ENCODE results near the gene EIF3A. TPM values are rescaled to one million over a fixed set of nuclear protein-coding genes. Genes with fewer than 3 reads are reported as not detected.
"Not testable (repeated sequence)": the region's sequence is repeated elsewhere in the genome, so short reads cannot be mapped to it uniquely, and the experiment has no call there.

Gene EIF3A
- total RNA-seq, 1 donor from 2014 or later: 96.9 TPM

GRCh38 chr10:119103903-119104653 is 23.5 kb upstream of the EIF3A start, which contains the start of gene DENND10:
TSS of gene DENND10 (plus strand) at chr10:119104113. CDS start at chr10:119104143, 30 bp downstream.
- no peaks in the 10 kb centered on the region for H3K9me3 ChIP-seq
- H3K4me3 ChIP-seq: peak within 1 kb of the TSS; percentile 69
- peak; percentile 98 for ATAC-seq
- no peaks in the 10 kb centered on the region for H3K27me3 ChIP-seq
- TF ChIP-seq, protein P1, sequence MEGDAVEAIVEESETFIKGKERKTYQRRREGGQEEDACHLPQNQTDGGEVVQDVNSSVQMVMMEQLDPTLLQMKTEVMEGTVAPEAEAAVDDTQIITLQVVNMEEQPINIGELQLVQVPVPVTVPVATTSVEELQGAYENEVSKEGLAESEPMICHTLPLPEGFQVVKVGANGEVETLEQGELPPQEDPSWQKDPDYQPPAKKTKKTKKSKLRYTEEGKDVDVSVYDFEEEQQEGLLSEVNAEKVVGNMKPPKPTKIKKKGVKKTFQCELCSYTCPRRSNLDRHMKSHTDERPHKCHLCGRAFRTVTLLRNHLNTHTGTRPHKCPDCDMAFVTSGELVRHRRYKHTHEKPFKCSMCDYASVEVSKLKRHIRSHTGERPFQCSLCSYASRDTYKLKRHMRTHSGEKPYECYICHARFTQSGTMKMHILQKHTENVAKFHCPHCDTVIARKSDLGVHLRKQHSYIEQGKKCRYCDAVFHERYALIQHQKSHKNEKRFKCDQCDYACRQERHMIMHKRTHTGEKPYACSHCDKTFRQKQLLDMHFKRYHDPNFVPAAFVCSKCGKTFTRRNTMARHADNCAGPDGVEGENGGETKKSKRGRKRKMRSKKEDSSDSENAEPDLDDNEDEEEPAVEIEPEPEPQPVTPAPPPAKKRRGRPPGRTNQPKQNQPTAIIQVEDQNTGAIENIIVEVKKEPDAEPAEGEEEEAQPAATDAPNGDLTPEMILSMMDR (IDR thresholded peaks at IDR 0.05): no peak
- intact Hi-C loops (cut with DNase I): no loop called here
- peaks cover 11% of the 10 kb centered on the region for H3K36me3 ChIP-seq
- peak within 1 kb of the TSS; percentile 55 for H3K27ac ChIP-seq
- DNase-seq: peak; percentile 90
- peaks cover 10% of the 10 kb centered on the region for H3K4me1 ChIP-seq

DNA sequence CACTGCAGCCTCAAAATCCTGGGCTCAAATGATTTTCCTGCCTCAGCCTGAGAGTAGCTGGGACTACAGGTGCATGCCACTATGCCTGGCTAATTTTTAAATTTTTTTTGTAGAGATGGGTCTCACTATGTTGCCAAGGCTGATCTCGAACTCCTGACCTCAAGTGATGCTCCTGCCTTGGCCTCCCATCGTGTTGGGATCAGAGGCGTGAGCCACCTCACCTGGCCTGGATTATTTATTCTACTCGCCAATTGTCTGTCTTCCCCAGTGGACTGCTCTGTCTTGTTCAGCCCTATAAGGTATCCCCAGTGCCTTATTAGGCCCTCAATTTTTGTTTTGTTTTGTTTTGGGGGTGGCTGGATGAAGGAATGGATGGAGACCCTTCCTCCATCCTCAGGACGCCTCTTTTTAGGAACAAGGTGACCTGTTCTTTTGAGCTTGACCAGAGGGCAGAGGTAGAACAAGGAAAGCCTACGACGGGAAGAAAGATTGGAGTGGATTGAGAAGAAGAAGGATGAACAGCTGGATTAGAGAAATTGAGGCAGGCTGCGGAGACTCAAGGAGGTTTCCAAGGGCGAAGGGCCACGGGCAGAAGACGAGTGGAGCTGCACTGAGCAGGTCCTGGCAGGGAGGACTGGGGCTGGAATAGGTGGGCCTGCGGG is 22.8 kb upstream of the EIF3A start:
- Histone ChIP-seq H3K4me1 (peaks cover 10% of the 10 kb centered on the region), H3K4me3 (no peak overlapping the region), H3K9me3 (no peaks in the 10 kb centered on the region), H3K27me3 (no peaks in the 10 kb centered on the region), H3K36me3 (peaks cover 4% of the 10 kb centered on the region), H3K27ac (no peak overlapping the region)
- intact Hi-C loops (cut with DNase I): no loop called here
- TF ChIP-seq, protein P1 (IDR thresholded peaks at IDR 0.05): no peak
- no peak for DNase-seq
- ATAC-seq: no peak

GRCh38 chr10:119101366-119102098 is 20.9 kb upstream of the EIF3A start:
- no peak for ATAC-seq
- H3K9me3 ChIP-seq: no peaks in the 10 kb centered on the region
- H3K27me3 ChIP-seq: no peaks in the 10 kb centered on the region
- intact Hi-C loops (cut with DNase I): no loop called here
- DNase-seq: no peak
- H3K36me3 ChIP-seq: no peaks in the 10 kb centered on the region
- H3K4me1 ChIP-seq: peaks cover 10% of the 10 kb centered on the region
- H3K4me3 ChIP-seq: no peak overlapping the region
- TF ChIP-seq, protein P1 (IDR thresholded peaks at IDR 0.05): no peak
- H3K27ac ChIP-seq: no peak overlapping the region

DNA sequence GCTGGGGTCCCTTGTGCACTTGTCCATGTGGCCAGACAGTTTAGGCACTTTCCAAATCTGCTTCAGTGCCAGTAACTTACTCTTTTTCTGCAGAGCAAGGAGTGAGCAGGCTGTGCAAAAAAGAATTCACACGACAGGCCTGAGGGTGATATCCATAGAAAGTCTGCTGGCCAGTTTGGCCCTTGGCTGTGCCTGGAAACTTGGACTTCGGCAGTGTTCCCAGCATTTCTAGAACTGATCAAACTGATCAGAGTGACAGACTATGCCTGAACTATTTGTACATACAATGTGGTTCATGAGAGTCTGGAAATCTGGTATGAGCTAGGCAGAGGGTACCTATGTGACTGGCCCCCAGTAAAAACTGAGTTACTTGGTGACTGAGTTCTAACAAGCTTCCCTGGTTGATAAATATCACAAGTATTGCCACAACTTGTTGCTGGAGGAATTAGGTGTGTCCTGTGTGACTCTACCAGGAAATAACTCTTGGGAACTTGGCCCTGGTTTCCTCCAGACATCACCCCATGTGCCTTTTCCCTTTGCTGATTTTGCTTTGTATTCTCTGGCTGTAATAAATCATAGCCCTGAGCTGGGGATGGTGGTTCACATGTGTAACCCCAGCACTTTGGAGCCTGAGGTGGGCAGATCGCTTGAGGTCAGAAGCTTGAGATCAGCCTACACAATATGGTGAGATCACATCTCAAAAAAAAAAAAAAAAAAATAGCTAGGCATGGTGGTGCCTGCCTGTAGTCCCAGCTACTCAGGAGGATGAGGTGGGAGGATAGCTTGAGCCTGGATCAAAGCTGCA is 20.0 kb upstream of the EIF3A start:
- ATAC-seq (no peak), DNase-seq (no peak)
- peaks cover 10% of the 10 kb centered on the region for H3K4me1 ChIP-seq
- no peak overlapping the region for H3K4me3 ChIP-seq
- intact Hi-C loops (cut with DNase I): no loop called here
- no peak overlapping the region for H3K27ac ChIP-seq
- TF ChIP-seq, protein P1 (IDR thresholded peaks at IDR 0.05): no peak
- no peaks in the 10 kb centered on the region for H3K27me3 ChIP-seq
- H3K36me3 ChIP-seq: no peaks in the 10 kb centered on the region
- no peaks in the 10 kb centered on the region for H3K9me3 ChIP-seq

- Histone ChIP-seq H3K27me3 (no peaks in the 10 kb centered on the region), H3K36me3 (no peaks in the 10 kb centered on the region), H3K4me1 (no peaks in the 10 kb centered on the region), H3K4me3 (no peak overlapping the region), H3K27ac (no peak overlapping the region), H3K9me3 (no peaks in the 10 kb centered on the region)
- intact Hi-C loops (cut with DNase I): no loop called here
- no peak for DNase-seq
- ATAC-seq: no peak
- TF ChIP-seq, protein P1 (IDR thresholded peaks at IDR 0.05): no peak
These were observed 18.0 kb upstream of the EIF3A start for GRCh38 chr10:119098576-119098975.

DNA sequence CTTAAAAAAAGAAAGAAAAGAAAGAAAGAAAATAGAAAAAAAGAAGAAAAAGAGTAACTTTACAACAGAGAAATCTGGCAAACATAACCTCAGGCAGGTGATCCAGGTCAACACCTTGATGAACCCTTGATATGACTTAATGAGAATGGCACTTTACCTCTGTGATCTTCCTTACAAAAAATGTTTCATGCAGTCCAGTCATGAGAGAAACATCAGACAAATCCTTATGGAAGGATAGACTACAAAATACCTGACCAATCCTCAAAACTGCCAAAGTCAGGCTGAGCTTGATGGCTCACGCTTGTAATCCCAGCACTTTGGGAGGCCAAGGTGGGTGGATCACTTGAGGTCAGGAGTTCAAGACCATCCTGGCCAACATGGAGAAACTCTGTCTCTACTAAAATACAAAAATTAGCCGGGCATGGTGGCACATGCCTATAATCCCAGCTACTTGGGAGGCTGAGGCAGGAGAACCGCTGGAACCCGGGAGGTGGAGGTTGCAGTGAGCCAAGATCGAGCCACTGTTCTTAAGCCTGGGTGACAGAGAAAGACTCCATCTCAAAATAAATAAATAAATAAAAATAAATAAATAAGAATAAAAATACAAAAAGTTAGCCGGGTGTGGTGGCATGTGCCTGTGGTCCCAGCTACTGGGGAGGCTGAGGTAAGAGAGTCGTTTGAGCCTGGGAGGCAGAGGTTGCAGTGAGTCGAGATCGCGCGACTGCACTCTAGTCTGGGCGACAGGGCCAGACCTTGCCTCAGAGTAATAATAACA is 16.2 kb upstream of the EIF3A start:
- H3K27ac ChIP-seq; DNase-seq; H3K36me3 ChIP-seq; H3K27me3 ChIP-seq; intact Hi-C loops (cut with DNase I); H3K9me3 ChIP-seq; ATAC-seq; H3K4me3 ChIP-seq; H3K4me1 ChIP-seq: not testable (repeated sequence)
